H1 (cell line): Measurements from ENCODE around the gene C2CD2L. TPM values are rescaled to one million over a fixed set of nuclear protein-coding genes. Genes with fewer than 3 reads are reported as not detected.

Experiments used
- CTCF ChIA-PET: fragments of 300-600 bp; sonication (Branson Sonifier 250); formaldehyde crosslinking; loops from one replicate; lab custom pipeline; 2021; ENCODE audit not compliant: partially characterized antibody; lab: Charles Lee
- POLR2A ChIA-PET: fragments of 300-600 bp; sonication (Branson Sonifier 250); formaldehyde crosslinking; loops from one replicate; lab custom pipeline; 2021; ENCODE audit warnings: inconsistent platforms; ENCODE audit not compliant: partially characterized antibody; lab: Charles Lee
- DNase-seq, 2 experiments: peaks; one replicate each; pipeline versions ENCODE4 v3.0.0 to v3.0.0-alpha.2; 2010 to 2022; ENCODE audit warnings: low spot score in 2 of 2, low read depth in 1 of 2, mixed read lengths in 1 of 2
- FAIRE-seq: peaks from 2 replicates; lab custom pipeline; 2011; peaks lifted over from hg19 to GRCh38; lab: Jason Lieb, UNC
- H2AFZ ChIP-seq: 2 replicates; pipeline ENCODE4 v1.8.1; 2012; ENCODE audit warnings: low read length, inconsistent platforms
- H2AK5ac ChIP-seq: 2 replicates; pipeline ENCODE4 v1.6.1; 2013; ENCODE audit warnings: low read depth, low read length
- H2BK120ac ChIP-seq: replicated peaks from 2 replicates; pipeline ENCODE3; 2013; ENCODE audit warnings: low read depth, low read length, inconsistent platforms
- H2BK12ac ChIP-seq: 2 replicates; pipeline ENCODE4 v1.6.1; 2013; ENCODE audit warnings: low read depth, low read length
- H2BK15ac ChIP-seq: 2 replicates; pipeline ENCODE4 v1.6.1; 2013; ENCODE audit warnings: low read length
- H2BK20ac ChIP-seq: 2 replicates; pipeline ENCODE4 v1.6.1; 2013; ENCODE audit warnings: low read length
- H2BK5ac ChIP-seq: 2 replicates; pipeline ENCODE4 v1.6.1; 2013; ENCODE audit warnings: low read depth, low read length
- H3K14ac ChIP-seq: 2 replicates; pipeline ENCODE4 v1.6.1; 2013; ENCODE audit warnings: inconsistent platforms; ENCODE audit not compliant: insufficient read length
- H3K18ac ChIP-seq: 2 replicates; pipeline ENCODE4 v1.6.1; 2013; ENCODE audit warnings: low read length; ENCODE audit errors: extremely low read depth
- H3K23ac ChIP-seq: 2 replicates; pipeline ENCODE4 v1.6.1; 2013; ENCODE audit warnings: inconsistent platforms; ENCODE audit not compliant: insufficient read length
- H3K23me2 ChIP-seq: 2 replicates; pipeline ENCODE4 v1.6.1; 2013; ENCODE audit warnings: low read depth, low read length
- H3K27ac ChIP-seq: 2 replicates; pipeline ENCODE4 v1.6.1; 2011; ENCODE audit warnings: low read depth, low read length, inconsistent platforms
- H3K27me3 ChIP-seq, 4 experiments: replicated peaks in 1 of 4; 1 replicate in 1 of 4; 2 replicates in 3 of 4; pipeline versions ENCODE4 v1.6.1 to v1.8.1; 2011 to 2013; ENCODE audit warnings: low read length in 3 of 4, mild to moderate bottlenecking in 3 of 4, inconsistent platforms in 2 of 4, mixed read lengths in 2 of 4, moderate library complexity in 1 of 4; ENCODE audit not compliant: control insufficient read depth in 3 of 4, insufficient read depth in 3 of 4; ENCODE audit errors: extremely low read depth in 1 of 4
- H3K36me3 ChIP-seq, 4 experiments: 2 replicates each; pipeline versions ENCODE4 v1.6.1 to v1.8.1; 2011 to 2013; ENCODE audit warnings: mild to moderate bottlenecking in 4 of 4, low read length in 3 of 4, moderate library complexity in 2 of 4, control low read depth in 1 of 4, inconsistent platforms in 1 of 4; ENCODE audit not compliant: insufficient read depth in 4 of 4, control insufficient read depth in 2 of 4
- H3K4ac ChIP-seq: replicated peaks from 2 replicates; pipeline ENCODE3; 2013; ENCODE audit warnings: low read length, low read depth, mixed read lengths, inconsistent platforms; ENCODE audit not compliant: insufficient read length
- H3K4me1 ChIP-seq, 4 experiments: replicated peaks in 1 of 4; 1 replicate in 1 of 4; 2 replicates in 3 of 4; pipeline versions ENCODE4 v1.6.1 to v1.8.1; 2011 to 2013; ENCODE audit warnings: low read length in 3 of 4, inconsistent platforms in 2 of 4, mixed read lengths in 1 of 4; ENCODE audit not compliant: insufficient read depth in 4 of 4, control insufficient read depth in 3 of 4
- H3K4me2 ChIP-seq, 2 experiments: 2 replicates each; pipeline versions ENCODE4 v1.6.1 to v1.8.1; 2011 to 2013; ENCODE audit warnings: low read depth in 2 of 2, low read length in 2 of 2, control low read depth in 1 of 2, inconsistent platforms in 1 of 2, mild to moderate bottlenecking in 1 of 2; ENCODE audit not compliant: insufficient read depth in 1 of 2
- H3K4me3 ChIP-seq, 4 experiments: fragments of 200-600, 300-600 bp in 1 of 4; sonication (generic), shearing (Covaris generic), sonication (Bioruptor Twin) in 1 of 4; 2 replicates each; pipeline versions ENCODE4 v1.5.1 to v1.8.1; 2011 to 2016; ENCODE audit warnings: low read length in 4 of 4, low read depth in 3 of 4, control low read depth in 2 of 4, inconsistent platforms in 2 of 4, mild to moderate bottlenecking in 2 of 4, mixed read lengths in 1 of 4, moderate library complexity in 1 of 4; ENCODE audit not compliant: insufficient read depth in 2 of 4; ENCODE audit errors: extremely low read depth in 1 of 4
- H3K56ac ChIP-seq: replicated peaks from 2 replicates; pipeline ENCODE3; 2013; ENCODE audit warnings: low read depth, mild to moderate bottlenecking, mixed read lengths, low read length, inconsistent platforms; ENCODE audit not compliant: insufficient read length
- H3K79me1 ChIP-seq: 2 replicates; pipeline ENCODE4 v1.6.1; 2013; ENCODE audit warnings: low read depth, low read length, control low read depth
- H3K79me2 ChIP-seq, 2 experiments: 2 replicates each; pipeline versions ENCODE4 v1.6.1 to v1.8.1; 2012 to 2013; ENCODE audit warnings: low read length in 2 of 2, mild to moderate bottlenecking in 2 of 2, inconsistent platforms in 1 of 2; ENCODE audit not compliant: insufficient read depth in 2 of 2, control insufficient read depth in 1 of 2
- H3K9ac ChIP-seq, 4 experiments: replicated peaks in 1 of 4; 1 replicate in 1 of 4; 2 replicates in 3 of 4; pipeline versions ENCODE4 v1.6.1 to v1.8.1; 2011 to 2013; ENCODE audit warnings: low read depth in 3 of 4, low read length in 3 of 4, control low read depth in 2 of 4, mild to moderate bottlenecking in 2 of 4, moderate library complexity in 2 of 4, inconsistent platforms in 1 of 4; ENCODE audit errors: extremely low read depth in 1 of 4
- H3K9me3 ChIP-seq, 2 experiments: 2 replicates each; pipeline versions ENCODE4 v1.6.1 to v1.8.1; 2012 to 2013; ENCODE audit warnings: mild to moderate bottlenecking in 2 of 2, moderate library complexity in 2 of 2, control low read depth in 1 of 2, inconsistent platforms in 1 of 2, low read depth in 1 of 2, low read length in 1 of 2, mixed read lengths in 1 of 2; ENCODE audit not compliant: insufficient read depth in 2 of 2
- H4K20me1 ChIP-seq, 2 experiments: replicated peaks in 1 of 2; 2 replicates each; pipeline versions ENCODE3 to v1.8.1; 2011 to 2013; ENCODE audit warnings: inconsistent platforms in 2 of 2, low read length in 2 of 2, mild to moderate bottlenecking in 1 of 2; ENCODE audit not compliant: insufficient read depth in 2 of 2, control insufficient read depth in 1 of 2
- H4K5ac ChIP-seq: 2 replicates; pipeline ENCODE4 v1.6.1; 2013; ENCODE audit warnings: low read length, low read depth, mixed read lengths, inconsistent platforms; ENCODE audit not compliant: insufficient read length
- H4K8ac ChIP-seq: 2 replicates; pipeline ENCODE4 v1.8.0; 2013; ENCODE audit warnings: mild to moderate bottlenecking, moderate library complexity, low read length, inconsistent platforms; ENCODE audit not compliant: insufficient read depth; ENCODE audit errors: extremely low read depth
- H4K91ac ChIP-seq: replicated peaks from 2 replicates; pipeline ENCODE3; 2013; ENCODE audit warnings: low read length, mixed read lengths, inconsistent platforms; ENCODE audit not compliant: insufficient read length
- CBX5 ChIP-seq: fragments of 300-800, 300-1000 bp; sonication (generic); IDR thresholded peaks from 2 replicates; pipeline ENCODE4 v1.7.1; 2016; ENCODE audit warnings: antibody characterized with exemption, low read length, low read depth
- CTBP2 ChIP-seq: IDR thresholded peaks from 2 replicates; pipeline ENCODE4 v1.7.0; 2011; ENCODE audit warnings: borderline replicate concordance, mild to moderate bottlenecking, moderate library complexity, mixed read lengths, low read length; ENCODE audit not compliant: insufficient read depth, insufficient read length
- EP300 ChIP-seq, 2 experiments: IDR thresholded peaks; 1 replicate in 1 of 2; 2 replicates in 1 of 2; pipeline ENCODE4 v1.6.1; 2011 to 2012; ENCODE audit warnings: low read depth in 2 of 2, low read length in 2 of 2, mild to moderate bottlenecking in 2 of 2, borderline replicate concordance in 1 of 2, inconsistent platforms in 1 of 2, moderate library complexity in 1 of 2
- HDAC6 ChIP-seq: IDR thresholded peaks from one replicate; pipeline ENCODE4 v1.7.1; 2012; ENCODE audit warnings: low read depth, mild to moderate bottlenecking, inconsistent platforms, low read length, moderate library complexity
- NANOG ChIP-seq: IDR thresholded peaks from 2 replicates; pipeline ENCODE4 v1.6.1; 2011; ENCODE audit warnings: low read length, low read depth, mild to moderate bottlenecking, inconsistent platforms; ENCODE audit not compliant: insufficient read depth, poor library complexity, severe bottlenecking
- SIRT6 ChIP-seq: IDR thresholded peaks from one replicate; pipeline ENCODE4 v1.7.1; 2012; ENCODE audit warnings: low read length, inconsistent platforms
- SIX5 ChIP-seq: IDR thresholded peaks from 2 replicates; pipeline ENCODE4 v1.6.1; 2011; ENCODE audit warnings: mild to moderate bottlenecking, low read depth, low read length
- SRF ChIP-seq: IDR thresholded peaks from 2 replicates; pipeline ENCODE4 v1.6.1; 2011; ENCODE audit warnings: mild to moderate bottlenecking, low read depth, low read length, moderate library complexity
- TBP ChIP-seq: IDR thresholded peaks from 2 replicates; pipeline ENCODE4 v1.6.1; 2011; ENCODE audit warnings: low read depth, low read length, improper control_type of control experiment
- WGBS, 2 experiments: shearing (Covaris generic) in 1 of 2; methylation state at CpG; one replicate each; pipeline versions ENCODE4 v1.1.6 to v1.1.7; 2013 to 2015; ENCODE audit warnings: low lambda C conversion rate in 2 of 2, mixed read lengths in 2 of 2, inconsistent platforms in 1 of 2, low coverage in 1 of 2, missing lambda C conversion rate in 1 of 2; ENCODE audit not compliant: insufficient replicate concordance in 2 of 2, insufficient coverage in 1 of 2, insufficient read length in 1 of 2; ENCODE audit errors: extremely low coverage in 1 of 2, missing lambda C conversion rate in 1 of 2; 5-methylcytosine and 5-hydroxymethylcytosine counted together
- polyA plus RNA-seq, 7 experiments: library from polyadenylated mRNA; depleted of rRNA in 3 of 7; stranded (reverse) in 5 of 7; unstranded in 2 of 7; fragments of >200 nt in 5 of 7; fragments of 200-250 nt in 2 of 7; gene quantifications; 1 replicate in 5 of 7; 2 replicates in 1 of 7; 4 replicates in 1 of 7; pipeline versions ENCODE4 v1.2.1 to v1.2.3, GENCODE V29; 2011 to 2013; ENCODE audit warnings: missing spikeins in 2 of 7, mixed read lengths in 2 of 7
- total RNA-seq: library from RNA; stranded (reverse); fragmentation: NEBNext Ultra II Directional; extraction: Animal tissue kit (Norgen Biotek cat#: 25700); gene quantifications from 2 replicates; pipeline ENCODE4 v1.2.1, GENCODE V29; 2021
- TF ChIP-seq, protein P1 (sequence below): IDR thresholded peaks from 2 replicates; pipeline ENCODE4 v1.6.1; 2011; ENCODE audit warnings: low read depth, mild to moderate bottlenecking, low read length; ENCODE audit not compliant: insufficient read depth

The C2CD2L gene
- total and polyA plus RNA-seq, 2 of the 8 experiments (the other 6 are each of a cell fraction or from before 2014, with no cell fraction given), result 2.5 to 4.0 TPM

DNA sequence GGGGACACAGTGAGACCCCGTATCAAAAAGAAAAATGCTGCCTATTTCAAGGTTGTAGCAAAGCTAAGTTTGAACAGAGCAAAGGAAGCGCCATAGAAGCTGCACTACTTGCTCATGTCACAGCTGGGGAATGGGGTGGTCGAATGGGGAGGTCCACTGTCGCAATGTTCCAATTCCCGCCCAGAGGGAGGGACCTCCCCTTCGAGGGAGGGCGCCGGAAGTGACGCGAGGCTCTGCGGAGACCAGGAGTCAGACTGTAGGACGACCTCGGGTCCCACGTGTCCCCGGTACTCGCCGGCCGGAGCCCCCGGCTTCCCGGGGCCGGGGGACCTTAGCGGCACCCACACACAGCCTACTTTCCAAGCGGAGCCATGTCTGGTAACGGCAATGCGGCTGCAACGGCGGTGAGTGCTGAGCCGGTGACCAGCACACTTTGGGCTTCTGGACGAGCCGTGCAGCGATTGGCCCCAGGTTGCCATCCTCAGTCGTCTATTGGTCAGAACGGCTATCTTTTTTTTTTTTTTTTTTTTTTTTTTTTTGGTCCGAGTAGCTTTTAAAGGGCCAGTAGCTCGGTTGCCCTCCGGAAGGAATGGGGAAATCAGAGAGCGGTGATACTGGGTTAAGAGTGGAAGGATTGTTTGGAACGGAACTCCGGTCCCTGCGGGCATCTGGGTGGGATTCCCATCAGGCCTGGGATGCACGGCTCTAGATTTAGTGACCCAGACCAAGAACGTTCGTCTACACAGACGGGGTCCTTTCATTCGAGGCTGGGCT is 22.3 kb upstream of the C2CD2L start, which contains the start of gene HMBS:
Gene HMBS, plus strand, starts transcription at position 219 of the 774 bp plus-strand sequence. Its CDS starts 153 bp downstream, at position 372.
- H3K9ac ChIP-seq, result peak within 1 kb of the TSS; percentile 76 to 92 (median 86)
- H2AK5ac ChIP-seq, result peak within 1 kb of the TSS; percentile 66; the same call in 1 of the 2 replicates
- H4K91ac ChIP-seq, result peak within 1 kb of the TSS; percentile 80
- H3K4me3 ChIP-seq, result peak within 1 kb of the TSS; percentile 78 to 97 (median 86)
- peak within 1 kb of the TSS; percentile 89 to 90 for H3K4me2 ChIP-seq
- ChIA-PET CTCF (interaction anchor here (0.8 to 2.4 kb wide), 8 partner anchors 15 to 114 kb away, joined by 3 to 7 read pairs (median 4); partner anchors contain the start of genes HINFP and HYOU1), POLR2A (interaction anchor here (0.6 to 9.2 kb wide), 31 partner anchors 11 to 253 kb away, joined by 3 to 141 read pairs (median 4); partner anchors contain the start of genes ABCG4, C2CD2L, HINFP and HYOU1)
- H2AFZ ChIP-seq, result peak within 1 kb of the TSS; percentile 27; the same call in 1 of the 2 replicates
- peak within 1 kb of the TSS; percentile 72; the same call in 1 of the 2 replicates for H2BK15ac ChIP-seq
- no peak within 1 kb of the TSS for H2BK20ac ChIP-seq
- no peak within 1 kb of the TSS for H2BK120ac ChIP-seq
- H3K27ac ChIP-seq, result peak within 1 kb of the TSS; percentile 98
- H3K4ac ChIP-seq, result peak within 1 kb of the TSS; percentile 94
- H2BK12ac ChIP-seq, result peak within 1 kb of the TSS; percentile 2; the same call in 1 of the 2 replicates
- H3K9me3 ChIP-seq, result no peaks in the 10 kb centered on the region
- H3K4me1 ChIP-seq, result peaks cover 0 to 5% (median 2%) of the 10 kb centered on the region in 4 experiments; a peak in 2 of 7 replicates
- H3K56ac ChIP-seq, result peak within 1 kb of the TSS; percentile 80
- FAIRE-seq (no peak), DNase-seq (peak; percentile 75 to 97)
- no peak within 1 kb of the TSS for H3K14ac ChIP-seq
- peaks cover 9% of the 10 kb centered on the region for H3K79me1 ChIP-seq
- H2BK5ac ChIP-seq, result peak within 1 kb of the TSS; percentile 82
- peak within 1 kb of the TSS; percentile 92; the same call in 1 of the 2 replicates for H3K18ac ChIP-seq
- H3K79me2 ChIP-seq, result peaks cover 3 to 18% of the 10 kb centered on the region in 2 experiments; a peak in 3 of 4 replicates
- H3K23me2 ChIP-seq, result peaks cover 7% of the 10 kb centered on the region; the same call in 1 of the 2 replicates
- peaks cover 0 to 1% of the 10 kb centered on the region in 2 experiments for H4K20me1 ChIP-seq
- H3K27me3 ChIP-seq, result no peaks in the 10 kb centered on the region
- peaks cover 2 to 24% (median 10%) of the 10 kb centered on the region in 4 experiments; a peak in 7 of 8 replicates for H3K36me3 ChIP-seq
- 2% methylated on average over 39 of the region's 45 CpGs; no CpG with 5 or more reads in 1 of the 2 experiments for WGBS, 2 experiments
- H3K23ac ChIP-seq, result no peak within 1 kb of the TSS
- H4K5ac ChIP-seq, result peak within 1 kb of the TSS; percentile 90
- peak within 1 kb of the TSS; percentile 88 for H4K8ac ChIP-seq
- TF ChIP-seq TBP (peak; percentile 70), HDAC6 (no peak), SIX5 (no peak), CTBP2 (no peak), SIRT6 (no peak), NANOG (no peak), SRF (no peak), CBX5 (no peak), EP300 (IDR thresholded peaks at IDR 0.05; ENCODE audit: borderline replicate concordance in 1 of 2, low read depth in 2 of 2, low read length in 2 of 2) (no peak)
- TF ChIP-seq, protein P1, sequence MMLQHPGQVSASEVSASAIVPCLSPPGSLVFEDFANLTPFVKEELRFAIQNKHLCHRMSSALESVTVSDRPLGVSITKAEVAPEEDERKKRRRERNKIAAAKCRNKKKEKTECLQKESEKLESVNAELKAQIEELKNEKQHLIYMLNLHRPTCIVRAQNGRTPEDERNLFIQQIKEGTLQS, result no peak
